ENCODE measurements around the gene FTCDNL1. TPM values are rescaled to one million over a fixed set of nuclear protein-coding genes. Genes with fewer than 3 reads are reported as not detected.

Gene FTCDNL1
- total and polyA plus RNA-seq, 9 of the 15 experiments (the other 6 are each of a cell fraction or from before 2014, with no cell fraction given) = 0.13 to 0.58 (median 0.32) TPM

DNA sequence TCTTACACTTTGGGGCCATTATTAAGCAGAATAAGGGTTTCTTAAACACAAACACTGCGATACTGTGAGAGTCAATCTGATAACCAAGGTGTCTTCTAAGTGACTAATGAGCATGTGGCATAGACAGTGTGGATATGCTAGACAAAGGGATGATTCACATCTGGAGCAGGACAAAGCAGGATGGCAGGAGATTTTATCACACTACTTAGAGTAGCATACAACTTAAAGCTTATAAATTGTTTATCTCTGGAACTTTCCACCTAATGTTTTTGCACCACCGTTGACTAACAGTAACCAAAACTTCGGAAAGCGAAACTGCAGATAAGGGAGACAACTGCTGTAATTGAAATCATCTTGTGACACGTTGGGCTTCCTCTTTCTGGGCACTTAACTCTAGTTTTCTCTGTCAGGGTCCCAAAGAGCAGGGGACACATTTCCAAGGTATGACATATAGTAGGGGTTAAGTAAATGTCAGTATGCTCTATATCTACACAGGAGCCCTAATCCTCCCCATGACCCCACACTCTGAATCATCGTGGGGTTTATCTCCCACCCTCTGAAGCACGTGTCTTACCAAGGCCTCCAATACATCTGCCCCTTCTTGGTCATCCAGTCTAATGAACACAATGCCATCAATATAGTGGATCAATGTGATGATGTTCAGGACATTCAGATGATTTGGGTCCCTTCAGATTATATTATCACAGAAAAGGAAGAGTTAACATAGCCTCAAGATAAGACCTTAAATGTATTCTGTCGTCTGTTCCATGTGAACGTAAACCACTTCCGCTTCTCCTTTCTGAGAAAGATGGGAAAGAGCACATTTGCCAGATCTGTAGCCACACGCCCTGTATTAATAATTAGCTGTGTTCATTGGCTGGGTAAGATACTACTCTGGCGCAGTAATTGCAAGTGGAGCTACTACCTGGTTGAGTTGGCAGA lies 78.7 kb downstream of the FTCDNL1 start (continued):
- TF ChIP-seq, protein P1, sequence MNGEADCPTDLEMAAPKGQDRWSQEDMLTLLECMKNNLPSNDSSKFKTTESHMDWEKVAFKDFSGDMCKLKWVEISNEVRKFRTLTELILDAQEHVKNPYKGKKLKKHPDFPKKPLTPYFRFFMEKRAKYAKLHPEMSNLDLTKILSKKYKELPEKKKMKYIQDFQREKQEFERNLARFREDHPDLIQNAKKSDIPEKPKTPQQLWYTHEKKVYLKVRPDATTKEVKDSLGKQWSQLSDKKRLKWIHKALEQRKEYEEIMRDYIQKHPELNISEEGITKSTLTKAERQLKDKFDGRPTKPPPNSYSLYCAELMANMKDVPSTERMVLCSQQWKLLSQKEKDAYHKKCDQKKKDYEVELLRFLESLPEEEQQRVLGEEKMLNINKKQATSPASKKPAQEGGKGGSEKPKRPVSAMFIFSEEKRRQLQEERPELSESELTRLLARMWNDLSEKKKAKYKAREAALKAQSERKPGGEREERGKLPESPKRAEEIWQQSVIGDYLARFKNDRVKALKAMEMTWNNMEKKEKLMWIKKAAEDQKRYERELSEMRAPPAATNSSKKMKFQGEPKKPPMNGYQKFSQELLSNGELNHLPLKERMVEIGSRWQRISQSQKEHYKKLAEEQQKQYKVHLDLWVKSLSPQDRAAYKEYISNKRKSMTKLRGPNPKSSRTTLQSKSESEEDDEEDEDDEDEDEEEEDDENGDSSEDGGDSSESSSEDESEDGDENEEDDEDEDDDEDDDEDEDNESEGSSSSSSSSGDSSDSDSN (IDR thresholded peaks at IDR 0.05; ENCODE audit: borderline replicate concordance in 1 of 2, low read depth in 2 of 2, low read length in 2 of 2) = no peak
- TF ChIP-seq SPI1 (IDR thresholded peaks at IDR 0.05; ENCODE audit: borderline replicate concordance, low read depth, low read length) = peak; percentile 80; the same call in 1 of the 2 replicates
- no peak for TF ChIP-seq HNRNPH1 (optimal IDR thresholded peaks at IDR 0.05; ENCODE audit: low read depth, low read length)
- TF ChIP-seq, protein P2, sequence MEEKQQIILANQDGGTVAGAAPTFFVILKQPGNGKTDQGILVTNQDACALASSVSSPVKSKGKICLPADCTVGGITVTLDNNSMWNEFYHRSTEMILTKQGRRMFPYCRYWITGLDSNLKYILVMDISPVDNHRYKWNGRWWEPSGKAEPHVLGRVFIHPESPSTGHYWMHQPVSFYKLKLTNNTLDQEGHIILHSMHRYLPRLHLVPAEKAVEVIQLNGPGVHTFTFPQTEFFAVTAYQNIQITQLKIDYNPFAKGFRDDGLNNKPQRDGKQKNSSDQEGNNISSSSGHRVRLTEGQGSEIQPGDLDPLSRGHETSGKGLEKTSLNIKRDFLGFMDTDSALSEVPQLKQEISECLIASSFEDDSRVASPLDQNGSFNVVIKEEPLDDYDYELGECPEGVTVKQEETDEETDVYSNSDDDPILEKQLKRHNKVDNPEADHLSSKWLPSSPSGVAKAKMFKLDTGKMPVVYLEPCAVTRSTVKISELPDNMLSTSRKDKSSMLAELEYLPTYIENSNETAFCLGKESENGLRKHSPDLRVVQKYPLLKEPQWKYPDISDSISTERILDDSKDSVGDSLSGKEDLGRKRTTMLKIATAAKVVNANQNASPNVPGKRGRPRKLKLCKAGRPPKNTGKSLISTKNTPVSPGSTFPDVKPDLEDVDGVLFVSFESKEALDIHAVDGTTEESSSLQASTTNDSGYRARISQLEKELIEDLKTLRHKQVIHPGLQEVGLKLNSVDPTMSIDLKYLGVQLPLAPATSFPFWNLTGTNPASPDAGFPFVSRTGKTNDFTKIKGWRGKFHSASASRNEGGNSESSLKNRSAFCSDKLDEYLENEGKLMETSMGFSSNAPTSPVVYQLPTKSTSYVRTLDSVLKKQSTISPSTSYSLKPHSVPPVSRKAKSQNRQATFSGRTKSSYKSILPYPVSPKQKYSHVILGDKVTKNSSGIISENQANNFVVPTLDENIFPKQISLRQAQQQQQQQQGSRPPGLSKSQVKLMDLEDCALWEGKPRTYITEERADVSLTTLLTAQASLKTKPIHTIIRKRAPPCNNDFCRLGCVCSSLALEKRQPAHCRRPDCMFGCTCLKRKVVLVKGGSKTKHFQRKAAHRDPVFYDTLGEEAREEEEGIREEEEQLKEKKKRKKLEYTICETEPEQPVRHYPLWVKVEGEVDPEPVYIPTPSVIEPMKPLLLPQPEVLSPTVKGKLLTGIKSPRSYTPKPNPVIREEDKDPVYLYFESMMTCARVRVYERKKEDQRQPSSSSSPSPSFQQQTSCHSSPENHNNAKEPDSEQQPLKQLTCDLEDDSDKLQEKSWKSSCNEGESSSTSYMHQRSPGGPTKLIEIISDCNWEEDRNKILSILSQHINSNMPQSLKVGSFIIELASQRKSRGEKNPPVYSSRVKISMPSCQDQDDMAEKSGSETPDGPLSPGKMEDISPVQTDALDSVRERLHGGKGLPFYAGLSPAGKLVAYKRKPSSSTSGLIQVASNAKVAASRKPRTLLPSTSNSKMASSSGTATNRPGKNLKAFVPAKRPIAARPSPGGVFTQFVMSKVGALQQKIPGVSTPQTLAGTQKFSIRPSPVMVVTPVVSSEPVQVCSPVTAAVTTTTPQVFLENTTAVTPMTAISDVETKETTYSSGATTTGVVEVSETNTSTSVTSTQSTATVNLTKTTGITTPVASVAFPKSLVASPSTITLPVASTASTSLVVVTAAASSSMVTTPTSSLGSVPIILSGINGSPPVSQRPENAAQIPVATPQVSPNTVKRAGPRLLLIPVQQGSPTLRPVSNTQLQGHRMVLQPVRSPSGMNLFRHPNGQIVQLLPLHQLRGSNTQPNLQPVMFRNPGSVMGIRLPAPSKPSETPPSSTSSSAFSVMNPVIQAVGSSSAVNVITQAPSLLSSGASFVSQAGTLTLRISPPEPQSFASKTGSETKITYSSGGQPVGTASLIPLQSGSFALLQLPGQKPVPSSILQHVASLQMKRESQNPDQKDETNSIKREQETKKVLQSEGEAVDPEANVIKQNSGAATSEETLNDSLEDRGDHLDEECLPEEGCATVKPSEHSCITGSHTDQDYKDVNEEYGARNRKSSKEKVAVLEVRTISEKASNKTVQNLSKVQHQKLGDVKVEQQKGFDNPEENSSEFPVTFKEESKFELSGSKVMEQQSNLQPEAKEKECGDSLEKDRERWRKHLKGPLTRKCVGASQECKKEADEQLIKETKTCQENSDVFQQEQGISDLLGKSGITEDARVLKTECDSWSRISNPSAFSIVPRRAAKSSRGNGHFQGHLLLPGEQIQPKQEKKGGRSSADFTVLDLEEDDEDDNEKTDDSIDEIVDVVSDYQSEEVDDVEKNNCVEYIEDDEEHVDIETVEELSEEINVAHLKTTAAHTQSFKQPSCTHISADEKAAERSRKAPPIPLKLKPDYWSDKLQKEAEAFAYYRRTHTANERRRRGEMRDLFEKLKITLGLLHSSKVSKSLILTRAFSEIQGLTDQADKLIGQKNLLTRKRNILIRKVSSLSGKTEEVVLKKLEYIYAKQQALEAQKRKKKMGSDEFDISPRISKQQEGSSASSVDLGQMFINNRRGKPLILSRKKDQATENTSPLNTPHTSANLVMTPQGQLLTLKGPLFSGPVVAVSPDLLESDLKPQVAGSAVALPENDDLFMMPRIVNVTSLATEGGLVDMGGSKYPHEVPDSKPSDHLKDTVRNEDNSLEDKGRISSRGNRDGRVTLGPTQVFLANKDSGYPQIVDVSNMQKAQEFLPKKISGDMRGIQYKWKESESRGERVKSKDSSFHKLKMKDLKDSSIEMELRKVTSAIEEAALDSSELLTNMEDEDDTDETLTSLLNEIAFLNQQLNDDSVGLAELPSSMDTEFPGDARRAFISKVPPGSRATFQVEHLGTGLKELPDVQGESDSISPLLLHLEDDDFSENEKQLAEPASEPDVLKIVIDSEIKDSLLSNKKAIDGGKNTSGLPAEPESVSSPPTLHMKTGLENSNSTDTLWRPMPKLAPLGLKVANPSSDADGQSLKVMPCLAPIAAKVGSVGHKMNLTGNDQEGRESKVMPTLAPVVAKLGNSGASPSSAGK (IDR thresholded peaks at IDR 0.05) = peak; percentile 38; the same call in 1 of the 2 replicates
- no peak for TF ChIP-seq ZNF77 (CRISPR knock-in tag; IDR thresholded peaks at IDR 0.05)
- TF ChIP-seq ELF1 (tag; IDR thresholded peaks at IDR 0.05) = 0 out of 2 replicates have a peak, but pooled peaks have one; percentile 47

All from K562 (cell line).